Measurements from ENCODE around the gene WDR33.

DNA sequence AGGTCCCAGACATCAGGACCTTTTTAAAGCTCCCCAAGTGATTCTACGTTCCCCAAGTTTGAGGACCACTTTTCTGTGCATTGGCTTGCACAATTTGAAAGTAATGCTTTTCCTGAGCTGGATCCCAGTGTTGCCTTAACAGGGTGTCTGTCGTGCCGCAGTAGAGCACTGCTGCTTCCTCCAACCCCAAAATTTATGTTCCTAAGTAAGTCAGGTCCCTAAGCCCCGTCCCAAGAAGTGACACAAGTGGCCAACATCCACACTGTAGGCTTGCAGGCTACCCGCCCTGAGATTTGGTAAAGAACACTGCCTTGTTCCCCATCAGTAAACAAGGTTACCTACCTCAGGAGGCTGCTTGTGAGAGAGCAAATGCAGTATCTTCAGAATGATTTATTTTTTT, 107.7 kb downstream of the WDR33 start:
- TF ChIP-seq, protein P1, sequence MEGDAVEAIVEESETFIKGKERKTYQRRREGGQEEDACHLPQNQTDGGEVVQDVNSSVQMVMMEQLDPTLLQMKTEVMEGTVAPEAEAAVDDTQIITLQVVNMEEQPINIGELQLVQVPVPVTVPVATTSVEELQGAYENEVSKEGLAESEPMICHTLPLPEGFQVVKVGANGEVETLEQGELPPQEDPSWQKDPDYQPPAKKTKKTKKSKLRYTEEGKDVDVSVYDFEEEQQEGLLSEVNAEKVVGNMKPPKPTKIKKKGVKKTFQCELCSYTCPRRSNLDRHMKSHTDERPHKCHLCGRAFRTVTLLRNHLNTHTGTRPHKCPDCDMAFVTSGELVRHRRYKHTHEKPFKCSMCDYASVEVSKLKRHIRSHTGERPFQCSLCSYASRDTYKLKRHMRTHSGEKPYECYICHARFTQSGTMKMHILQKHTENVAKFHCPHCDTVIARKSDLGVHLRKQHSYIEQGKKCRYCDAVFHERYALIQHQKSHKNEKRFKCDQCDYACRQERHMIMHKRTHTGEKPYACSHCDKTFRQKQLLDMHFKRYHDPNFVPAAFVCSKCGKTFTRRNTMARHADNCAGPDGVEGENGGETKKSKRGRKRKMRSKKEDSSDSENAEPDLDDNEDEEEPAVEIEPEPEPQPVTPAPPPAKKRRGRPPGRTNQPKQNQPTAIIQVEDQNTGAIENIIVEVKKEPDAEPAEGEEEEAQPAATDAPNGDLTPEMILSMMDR (IDR thresholded peaks at IDR 0.05), result no peak
- TF ChIP-seq POLR2A (IDR thresholded peaks at IDR 0.05), result no peak
